Frontal cortex (tissue), 4 donors: Measurements from ENCODE around the gene FAM118B. TPM values are rescaled to one million over a fixed set of nuclear protein-coding genes. Genes with fewer than 3 reads are reported as not detected.

Source experiments
- DNase-seq, 2 donors: peaks; one replicate each; pipeline ENCODE4 v3.0.0; 2012; ENCODE audit warnings: low spot score in 2 of 2
- FAIRE-seq: peaks from 2 replicates; lab custom pipeline; 2012; peaks lifted over from hg19 to GRCh38; lab: Jason Lieb, UNC
- total RNA-seq: library from RNA; depleted of rRNA; stranded (reverse); fragments of >200 nt; gene quantifications from one replicate; pipeline ENCODE4 v1.2.3, GENCODE V29; 2014
- donor health status: control.
- donor health status: control.
- donor health status: control.

Gene FAM118B
- total RNA-seq, result 20.0 TPM

DNA sequence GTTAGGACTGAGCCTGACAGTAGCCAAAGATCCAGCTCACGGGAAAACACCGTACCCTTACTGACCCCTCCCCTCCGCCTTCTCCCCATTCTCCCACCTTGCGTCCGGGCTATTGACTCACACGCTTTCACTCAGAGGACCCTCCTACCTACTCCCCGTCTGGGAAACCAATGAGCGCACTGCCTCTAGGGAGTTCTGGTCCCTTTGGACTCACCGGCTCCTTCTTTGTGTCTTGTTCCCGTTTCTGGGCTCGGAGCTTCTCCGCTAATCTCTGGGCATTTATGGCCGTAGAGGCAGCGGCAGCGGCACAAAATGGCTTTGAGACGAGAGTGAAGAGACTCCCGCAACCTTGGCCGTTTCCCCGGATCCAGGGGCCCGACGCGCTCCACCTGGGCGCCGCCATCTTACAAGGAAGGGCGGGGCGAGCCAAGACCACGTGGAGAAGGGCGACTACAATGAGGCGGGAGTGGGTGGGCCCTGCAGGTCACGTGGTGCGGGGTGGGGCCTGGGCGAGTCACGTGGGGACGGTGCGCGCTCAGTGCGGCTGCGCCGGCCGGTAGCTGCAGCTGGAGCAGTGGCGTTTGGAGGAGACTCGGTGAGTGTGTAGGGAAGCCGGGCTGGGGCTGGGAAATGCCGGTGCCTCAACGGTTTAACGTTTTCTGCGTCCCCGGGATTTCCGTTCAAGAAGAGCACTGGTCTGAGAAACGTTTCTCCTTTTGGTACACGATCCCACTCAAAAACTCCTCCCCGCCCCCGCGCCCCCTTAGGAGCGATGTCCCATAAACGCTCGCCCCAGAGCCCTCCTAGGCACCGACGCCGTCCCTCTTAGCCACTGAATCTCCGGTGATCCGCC lies at the start of gene FAM118B, which contains the start of gene RPUSD4:
Gene FAM118B (plus strand): TSS at position 547 of the 853 bp plus-strand sequence. CDS start 23,220 bp downstream, outside the sequence.
Gene RPUSD4 (minus strand): TSS at position 415 of the 853 bp plus-strand sequence. CDS start 12 bp downstream, at position 403.
- no peak for FAIRE-seq
- DNase-seq, result peak; percentile 91 to 98

DNA sequence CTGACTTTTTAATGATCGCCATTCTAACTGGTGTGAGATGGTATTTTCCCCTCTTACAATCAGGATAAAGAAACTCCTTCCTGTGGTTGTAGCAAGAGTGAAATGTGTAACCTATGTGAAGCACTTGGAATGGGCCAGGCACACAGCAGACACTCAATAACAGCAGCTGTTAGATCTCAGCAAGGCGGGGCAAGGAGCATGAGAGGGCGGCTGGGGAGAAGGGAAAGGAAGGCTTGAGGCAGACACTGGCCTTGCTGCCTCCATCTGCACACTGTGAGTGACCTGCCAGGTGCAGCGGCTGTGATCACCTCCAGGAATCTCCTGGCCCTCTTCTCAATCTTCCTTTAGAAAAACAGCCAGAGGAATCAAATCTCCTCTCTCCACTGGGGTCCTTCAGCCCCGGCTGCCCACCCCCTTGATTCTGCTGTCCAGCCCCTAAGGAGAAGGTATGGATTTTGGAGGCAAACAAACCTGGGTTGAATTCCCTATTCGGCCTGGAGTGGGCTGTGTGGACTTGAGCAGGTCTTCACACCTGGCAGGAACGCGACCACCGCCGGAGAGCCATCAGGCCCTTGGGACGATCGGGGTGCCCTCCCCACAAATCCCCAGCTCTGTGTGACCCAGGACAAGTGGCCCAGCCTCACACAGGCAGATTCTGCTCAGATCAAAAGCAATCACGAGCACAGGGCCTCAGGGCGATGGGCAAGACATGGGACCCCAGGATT lies 49.1 kb upstream of the FAM118B start:
- no peak for DNase-seq
- no peak for FAIRE-seq

GRCh38 chr11:126163074-126163700 lies 48.4 kb upstream of the FAM118B start:
- FAIRE-seq (no peak), DNase-seq (no peak)

- FAIRE-seq, result no peak
- DNase-seq, result no peak
Observed at GRCh38 chr11:126163779-126164178, 47.8 kb upstream of the FAM118B start.

GRCh38 chr11:126164781-126165180 lies 46.8 kb upstream of the FAM118B start:
- DNase-seq, result no peak
- FAIRE-seq, result no peak

GRCh38 chr11:126165311-126165720 lies 46.3 kb upstream of the FAM118B start:
- no peak for FAIRE-seq
- no peak for DNase-seq

DNA sequence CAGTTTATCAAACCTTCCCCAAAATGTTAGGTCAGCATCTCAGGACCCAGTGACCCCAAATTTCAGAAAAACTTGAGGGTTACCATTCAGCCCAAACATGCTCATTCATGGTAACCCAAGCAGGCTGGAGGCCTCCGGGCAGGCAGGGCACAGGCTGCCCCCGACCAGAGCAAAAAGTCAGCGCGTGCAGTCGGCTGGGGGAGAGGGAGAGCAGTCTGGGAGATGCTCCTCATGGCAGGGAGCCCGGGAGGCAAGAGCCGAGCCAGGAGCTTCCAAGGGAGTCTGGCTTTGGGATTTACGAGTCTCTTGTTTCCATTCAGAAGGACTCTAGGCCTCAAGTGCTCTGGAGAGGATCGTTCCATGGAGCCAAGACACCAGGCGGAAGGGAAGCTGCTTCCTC lies 45.8 kb upstream of the FAM118B start:
- FAIRE-seq (no peak), DNase-seq (no peak)

DNA sequence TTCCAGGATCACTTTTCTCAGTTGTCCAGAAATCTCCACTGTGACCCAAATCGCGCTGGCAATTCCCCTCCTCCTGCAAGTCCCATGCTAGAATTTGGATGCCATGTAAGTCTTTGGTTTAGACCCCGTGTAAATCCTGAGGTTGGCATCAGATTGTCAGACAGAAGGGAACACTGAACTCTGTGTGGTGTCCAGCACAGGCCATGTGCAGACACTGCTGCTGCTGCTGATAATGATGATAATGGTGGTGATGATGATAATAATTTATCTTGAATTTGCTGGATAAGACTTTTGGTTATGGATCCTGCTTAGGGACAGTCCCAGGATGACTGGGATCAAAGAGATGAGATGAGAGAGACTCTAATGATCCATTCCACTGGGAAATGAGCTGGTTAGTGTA lies 45.2 kb upstream of the FAM118B start:
- no peak for DNase-seq
- no peak for FAIRE-seq

DNA sequence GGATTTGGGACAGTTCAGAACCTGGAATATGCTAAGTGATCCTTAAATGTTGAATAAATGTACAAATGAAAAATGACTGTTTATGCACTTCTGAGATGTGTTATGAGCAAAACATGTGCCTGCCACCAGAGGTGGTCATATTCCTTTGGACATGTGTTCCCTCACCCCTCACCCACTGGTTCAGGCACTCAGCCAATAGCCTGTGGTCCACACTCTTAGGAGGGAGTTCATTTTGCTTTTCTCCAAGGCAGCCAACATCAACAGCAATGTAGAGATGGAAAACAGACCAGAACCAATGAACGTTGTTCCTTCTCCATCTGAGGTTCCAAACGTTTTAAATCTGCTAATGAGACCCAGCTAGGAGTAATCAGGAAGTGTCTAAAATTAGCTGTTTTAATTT lies 44.1 kb upstream of the FAM118B start:
- DNase-seq (no peak), FAIRE-seq (no peak)

DNA sequence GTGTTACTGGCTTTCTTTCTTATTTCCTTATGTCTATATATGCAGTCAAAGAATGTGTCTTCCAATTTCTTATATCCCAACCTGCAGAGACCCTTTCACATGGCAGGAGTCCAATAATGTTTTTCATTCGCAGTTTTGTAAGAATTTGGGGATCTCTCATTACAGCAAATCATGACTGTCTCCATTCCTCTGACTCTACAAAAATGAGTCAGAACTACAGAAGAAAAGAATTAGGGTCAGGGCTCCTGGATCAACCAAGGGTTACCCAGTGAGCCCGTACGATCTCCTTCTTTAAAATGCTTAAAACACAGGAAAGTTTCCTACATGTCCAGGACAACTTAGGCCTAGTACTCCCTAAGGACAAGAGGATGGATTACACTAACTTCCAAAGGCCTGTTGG lies 42.3 kb upstream of the FAM118B start:
- no peak for DNase-seq
- no peak for FAIRE-seq

DNA sequence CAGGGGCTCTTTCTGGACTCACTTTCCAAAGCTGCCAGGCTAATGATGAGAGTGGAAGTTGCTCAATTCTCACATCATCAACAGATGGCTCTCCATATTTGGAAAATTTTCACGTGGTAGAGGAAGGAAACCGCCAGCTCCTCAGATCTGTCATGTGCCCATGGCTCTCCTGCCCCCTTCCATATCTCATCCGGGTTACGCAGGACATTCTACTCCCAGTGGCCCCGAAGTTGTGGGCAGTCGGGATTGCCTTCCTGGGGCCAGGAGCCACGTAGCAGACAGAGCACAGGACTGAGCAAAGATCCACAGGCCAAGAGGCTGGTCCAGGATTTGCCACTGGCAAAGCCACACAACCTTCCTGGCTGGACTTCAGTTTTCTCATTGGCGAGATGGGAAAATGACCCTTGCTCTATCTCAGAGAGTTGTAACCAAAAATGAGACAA lies 39.0 kb upstream of the FAM118B start:
- FAIRE-seq, result no peak
- DNase-seq, result no peak

- FAIRE-seq, result no peak
Observed at GRCh38 chr11:126173257-126173656, 38.3 kb upstream of the FAM118B start.

DNA sequence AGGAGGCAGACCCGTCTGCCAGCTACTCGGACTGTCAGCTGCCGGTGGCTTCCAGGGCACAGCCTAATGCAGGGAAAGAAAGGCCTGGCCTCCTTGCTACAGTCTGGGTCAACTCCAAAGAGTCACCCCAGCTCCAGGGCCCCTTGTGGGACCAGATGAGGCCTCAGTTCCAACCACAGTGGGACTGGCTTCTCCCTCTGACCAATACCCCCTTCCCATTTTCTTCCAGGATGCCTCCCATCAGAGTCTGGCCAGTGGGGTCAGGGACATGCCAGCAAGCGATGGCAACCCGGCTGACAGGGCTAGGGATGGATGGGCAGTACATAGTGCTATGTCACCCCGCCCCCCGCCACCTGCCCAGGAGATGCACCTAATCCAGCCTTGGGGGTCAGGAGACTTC lies 36.8 kb upstream of the FAM118B start:
- FAIRE-seq (no peak), DNase-seq (no peak)

More at GRCh38 chr11:126173257-126173656, 38.3 kb upstream of the FAM118B start:
- DNase-seq, result no peak

DNA sequence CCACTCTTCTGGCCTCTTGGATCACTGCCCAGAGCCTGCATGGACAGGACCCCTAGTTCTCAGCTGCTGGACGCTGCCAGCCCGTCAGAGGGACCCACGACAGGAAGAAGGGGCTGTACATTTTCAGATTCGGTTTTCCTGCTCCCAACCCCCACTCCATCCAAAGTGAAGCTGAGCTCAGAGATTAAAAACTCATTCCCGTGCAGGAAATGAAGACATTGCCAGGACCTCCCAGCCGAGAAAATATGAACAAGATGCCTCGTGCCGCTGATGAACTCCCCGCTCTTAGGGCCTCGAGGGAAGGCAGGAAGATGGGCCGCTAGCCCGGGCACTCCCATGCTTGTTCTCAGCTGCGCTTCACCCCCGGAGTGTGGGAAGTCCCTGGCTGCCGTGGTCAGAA lies 36.2 kb upstream of the FAM118B start:
- DNase-seq (no peak), FAIRE-seq (no peak)

DNA sequence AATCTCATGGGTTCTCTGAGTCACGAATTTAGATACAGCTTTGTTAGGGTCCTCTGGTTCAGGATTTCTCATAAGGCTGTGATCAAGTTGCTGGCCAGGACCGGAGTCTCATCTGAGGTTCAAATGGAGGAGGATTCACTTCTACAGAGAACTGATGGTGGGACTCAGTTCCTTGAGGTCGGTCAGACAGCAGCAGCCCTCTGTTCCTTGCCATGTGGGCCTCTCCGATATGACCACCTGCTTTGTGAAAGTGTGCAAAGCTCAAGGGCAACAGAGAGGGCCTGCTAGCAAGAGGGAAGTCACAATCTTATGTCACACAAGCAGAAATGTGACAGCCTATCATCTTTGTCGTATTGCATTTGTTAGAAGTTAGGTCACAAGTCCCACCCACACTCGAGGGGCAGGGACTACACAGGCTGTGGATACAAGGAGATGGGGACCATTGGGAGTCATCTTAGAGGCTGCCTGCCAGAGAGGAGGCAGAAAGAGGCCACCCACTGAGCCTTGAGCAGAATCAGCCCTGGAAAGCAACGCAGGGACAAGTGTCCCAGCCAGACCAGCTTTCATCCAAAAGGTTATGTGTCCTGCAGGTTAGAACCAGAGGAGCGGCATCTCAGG lies 34.6 kb upstream of the FAM118B start:
- no peak for DNase-seq
- FAIRE-seq, result no peak

- FAIRE-seq (no peak), DNase-seq (no peak)
Observed at GRCh38 chr11:126181939-126182730, 29.4 kb upstream of the FAM118B start.

- DNase-seq (no peak), FAIRE-seq (no peak)
Observed at GRCh38 chr11:126182787-126183445, 28.7 kb upstream of the FAM118B start.

DNA sequence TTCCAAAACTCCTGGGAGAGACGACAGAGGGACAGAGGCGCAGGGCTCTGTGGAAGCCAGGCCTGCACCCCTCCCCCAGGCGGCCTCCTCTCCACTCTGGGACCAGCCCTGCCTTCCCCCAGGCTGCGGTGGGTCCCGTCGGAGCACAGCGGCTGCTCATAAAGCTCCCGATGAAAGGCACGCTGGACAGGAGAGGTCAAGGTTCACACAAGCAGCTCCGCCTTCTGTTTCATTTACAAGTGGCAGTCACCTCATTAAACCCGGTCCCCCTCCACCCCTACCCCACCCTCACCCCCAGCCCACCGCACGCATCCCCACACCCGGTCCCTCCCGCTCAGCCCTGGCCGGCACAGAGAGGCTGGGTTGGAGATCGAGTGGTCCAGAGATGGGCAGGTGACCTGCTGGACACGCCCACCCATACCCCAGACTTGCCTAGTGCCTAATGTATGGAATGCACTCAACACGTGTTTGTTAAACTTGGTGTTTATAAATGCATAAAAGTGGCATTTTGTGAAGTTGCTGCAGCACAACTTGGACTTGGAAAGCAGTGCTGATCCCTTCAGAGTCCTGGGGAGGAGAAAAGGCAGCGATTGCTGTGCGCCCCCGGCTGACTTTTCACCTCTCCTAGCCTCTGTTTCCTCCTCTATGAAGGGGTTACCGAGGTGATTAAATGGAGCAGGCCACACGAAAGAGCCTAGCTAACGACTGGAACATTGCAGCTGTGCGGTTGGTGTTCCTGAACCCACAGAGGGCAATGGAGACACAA lies 26.1 kb upstream of the FAM118B start:
- no peak for FAIRE-seq
- no peak for DNase-seq
